NCI-H345 treated with DMSO at 0.1 percent for 48 hours (cell line): Measurements from ENCODE around the gene ANTKMT.

ENCODE experiments used
- DNase-seq: peaks from one replicate; lab custom pipeline; 2025; ENCODE audit not compliant: unreplicated experiment; lab: John Stamatoyannopoulos, UW

The ANTKMT gene

GRCh38 chr16:698911-699671 lies 21.9 kb upstream of the ANTKMT start:
- no peak for DNase-seq

GRCh38 chr16:700684-701584 lies 20.0 kb upstream of the ANTKMT start:
- no peak for DNase-seq

GRCh38 chr16:702341-702740 lies 18.6 kb upstream of the ANTKMT start:
- DNase-seq, result no peak

- DNase-seq, result no peak
These were observed 17.5 kb upstream of the ANTKMT start for GRCh38 chr16:703406-703805.

- DNase-seq, result no peak
These were observed 16.9 kb upstream of the ANTKMT start for GRCh38 chr16:704047-704446.

- DNase-seq, result no peak
These were observed 16.2 kb upstream of the ANTKMT start for GRCh38 chr16:704552-705380.

GRCh38 chr16:705431-706188 lies 15.3 kb upstream of the ANTKMT start, which contains the start of gene FBXL16:
Gene FBXL16, minus strand, starts transcription at chr16:705801. Its CDS starts 8,396 bp downstream, at chr16:697405.
- peak; percentile 63 for DNase-seq

- no peak for DNase-seq
These were observed 14.5 kb upstream of the ANTKMT start for GRCh38 chr16:706189-707061.

GRCh38 chr16:707062-707538 lies 13.8 kb upstream of the ANTKMT start:
- peak; percentile 21 for DNase-seq

GRCh38 chr16:708019-708418 lies 12.9 kb upstream of the ANTKMT start:
- DNase-seq, result no peak

GRCh38 chr16:708959-709358 lies 12.0 kb upstream of the ANTKMT start:
- DNase-seq, result no peak

- peak; percentile 76 for DNase-seq
These were observed 11.1 kb upstream of the ANTKMT start for GRCh38 chr16:709566-710499.

- DNase-seq, result no peak
These were observed 10.4 kb upstream of the ANTKMT start for GRCh38 chr16:710500-711075.

- no peak for DNase-seq
These were observed 9.9 kb upstream of the ANTKMT start for GRCh38 chr16:711084-711483.

- peak; percentile 31 for DNase-seq
These were observed 9.2 kb upstream of the ANTKMT start for GRCh38 chr16:711548-712320.

GRCh38 chr16:712740-713250 lies 8.2 kb upstream of the ANTKMT start:
- peak; percentile 23 for DNase-seq

GRCh38 chr16:714079-714478 lies 6.9 kb upstream of the ANTKMT start:
- no peak for DNase-seq
